Activated CD4-positive, CD25-positive, alpha-beta regulatory T cell treated with anti-CD3 and anti-CD28 coated beads, Interleukin-2, amount 50 U/mL, for 72 hours (primary cell): ENCODE data around the gene TARBP2.
"Not testable (repeated sequence)": the region's sequence is repeated elsewhere in the genome, so short reads cannot be mapped to it uniquely, and the experiment has no call there.

ENCODE experiments used
- DNase-seq: peaks from one replicate; pipeline ENCODE4 v3.0.0; 2021

TARBP2 gene

GRCh38 chr12:53476769-53477209, 24.3 kb upstream of the TARBP2 start:
- no peak for DNase-seq

DNA sequence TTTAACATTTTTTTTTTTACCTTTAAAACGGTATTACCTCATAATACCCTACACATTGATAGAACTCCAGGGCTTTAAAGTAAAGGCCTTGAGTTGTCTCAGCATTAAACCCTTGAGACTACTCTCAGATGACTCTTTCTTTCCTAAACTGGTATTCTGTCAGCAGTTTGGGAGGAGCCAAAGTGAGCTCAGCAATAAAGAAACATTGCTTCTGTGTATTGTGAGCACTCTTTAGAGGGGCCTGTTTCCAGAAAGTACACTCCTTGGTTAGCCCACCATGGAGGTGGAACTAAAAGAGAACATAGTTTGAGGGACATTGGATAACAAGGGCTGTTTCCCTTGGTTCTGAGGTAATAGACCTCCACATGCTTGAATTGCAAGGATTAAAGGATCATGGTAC, 22.2 kb upstream of the TARBP2 start:
- DNase-seq: no peak

DNA sequence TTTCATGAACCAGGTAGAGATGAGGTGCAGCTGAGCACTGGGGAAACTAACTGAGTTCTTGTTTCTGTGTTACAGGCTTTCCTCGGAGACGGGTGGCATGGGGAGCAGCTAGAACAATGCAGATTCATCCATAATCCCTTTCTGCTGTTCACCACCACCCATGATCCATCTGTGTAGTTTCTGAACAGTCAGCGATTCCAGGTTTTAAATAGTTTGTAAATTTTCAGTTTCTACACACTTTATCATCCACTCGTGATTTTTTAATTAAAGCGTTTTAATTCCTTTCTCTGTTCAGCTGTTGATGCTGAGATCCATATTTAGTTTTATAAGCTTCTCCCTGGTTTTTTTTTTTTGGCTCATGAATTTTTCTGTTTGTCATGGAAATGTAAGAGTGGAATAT, 21.8 kb upstream of the TARBP2 start:
- no peak for DNase-seq

- no peak for DNase-seq
These were observed 20.3 kb upstream of the TARBP2 start for GRCh38 chr12:53480491-53481442.

DNA sequence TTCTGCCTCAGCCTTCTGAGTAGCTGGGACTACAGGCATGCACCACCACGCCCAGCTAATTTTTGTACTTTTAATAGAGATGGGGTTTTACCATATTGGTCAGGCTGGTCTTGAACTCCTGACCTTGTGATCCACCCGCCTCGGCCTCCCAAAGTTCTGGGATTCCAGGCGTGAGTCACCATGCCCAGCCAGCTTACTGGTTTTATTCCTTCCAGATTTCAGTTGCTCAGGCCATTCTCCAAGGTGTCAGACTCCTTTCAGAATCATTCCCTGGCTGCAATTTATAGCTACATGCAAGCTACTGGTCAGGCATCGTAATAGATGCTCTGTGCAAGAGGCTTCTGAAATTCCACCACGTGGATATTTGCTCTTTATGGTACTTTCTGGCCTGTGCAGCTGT, 19.6 kb upstream of the TARBP2 start:
- not testable (repeated sequence) for DNase-seq

- no peak for DNase-seq
These were observed 19.0 kb upstream of the TARBP2 start for GRCh38 chr12:53481939-53482586.

DNA sequence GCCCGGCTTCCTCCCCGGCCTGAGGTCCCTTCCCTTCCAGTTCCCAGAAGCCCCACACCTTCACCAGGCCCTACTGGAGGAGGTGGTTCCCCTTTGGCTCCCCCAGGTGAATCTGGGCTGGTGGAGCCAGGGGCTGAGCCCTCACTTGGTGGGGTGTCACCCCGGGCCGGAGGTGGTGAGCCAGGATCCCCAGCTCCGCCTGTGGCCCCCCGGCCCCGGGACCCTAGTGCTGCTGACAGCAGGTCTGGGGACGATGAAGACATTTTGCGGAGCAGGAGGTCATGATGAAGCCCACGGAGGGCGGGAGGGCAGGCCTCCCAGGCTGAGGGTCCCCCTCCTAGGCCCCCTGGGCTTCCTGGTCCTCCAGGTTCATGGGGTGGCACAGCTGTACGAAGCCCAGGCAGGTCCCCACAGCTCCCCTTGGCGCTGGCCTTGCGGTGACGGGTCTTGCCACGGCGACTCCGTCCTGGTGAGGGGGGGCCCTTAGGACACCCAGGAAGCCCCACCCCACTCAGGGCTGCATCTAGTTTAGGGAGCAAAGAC, 18.4 kb upstream of the TARBP2 start:
- DNase-seq: no peak

GRCh38 chr12:53483225-53483978, 17.7 kb upstream of the TARBP2 start:
- no peak for DNase-seq

GRCh38 chr12:53483979-53484377, 17.1 kb upstream of the TARBP2 start:
- no peak for DNase-seq

- DNase-seq: no peak
These were observed 16.2 kb upstream of the TARBP2 start for GRCh38 chr12:53484686-53485575.

DNA sequence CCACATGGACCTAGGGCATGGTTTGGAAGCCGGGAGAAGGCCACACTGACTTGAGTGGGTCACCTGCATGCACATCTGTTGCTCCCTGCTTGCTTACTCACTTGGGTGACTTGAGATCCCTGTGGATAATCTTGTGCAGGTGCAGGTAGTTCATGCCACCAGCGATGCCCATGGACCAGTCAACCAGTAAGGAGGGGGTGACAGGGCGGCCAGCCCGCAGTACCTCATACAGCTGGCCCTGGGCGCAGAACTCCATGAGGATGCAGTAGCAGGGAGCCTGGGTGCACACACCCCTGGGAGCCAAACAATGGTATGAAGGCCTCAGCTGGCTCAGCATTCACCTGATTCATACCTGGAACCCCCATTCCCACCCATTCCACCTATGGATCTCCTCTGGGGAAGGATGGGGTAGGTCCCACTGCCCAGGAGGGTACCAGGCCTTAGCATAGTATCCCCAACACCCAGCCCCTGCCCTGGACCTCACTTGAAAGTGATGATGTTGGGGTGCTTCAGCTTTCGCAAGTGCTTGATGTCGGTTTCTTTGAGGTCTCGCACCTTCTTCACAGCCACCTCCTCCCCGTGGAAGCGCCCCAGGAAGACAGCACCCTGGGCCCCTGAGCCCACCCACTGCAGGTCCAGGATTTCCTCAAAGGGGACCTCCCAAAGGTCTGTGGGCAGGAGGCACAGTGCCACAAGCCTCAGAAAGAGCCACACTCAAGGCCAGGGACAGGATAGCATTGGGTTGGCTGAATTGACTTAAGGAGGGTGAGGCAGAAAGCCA, 14.9 kb upstream of the TARBP2 start:
- DNase-seq: no peak

GRCh38 chr12:53486736-53487487, 14.2 kb upstream of the TARBP2 start:
- no peak for DNase-seq

- DNase-seq: no peak
These were observed 11.7 kb upstream of the TARBP2 start for GRCh38 chr12:53489242-53489864.

DNA sequence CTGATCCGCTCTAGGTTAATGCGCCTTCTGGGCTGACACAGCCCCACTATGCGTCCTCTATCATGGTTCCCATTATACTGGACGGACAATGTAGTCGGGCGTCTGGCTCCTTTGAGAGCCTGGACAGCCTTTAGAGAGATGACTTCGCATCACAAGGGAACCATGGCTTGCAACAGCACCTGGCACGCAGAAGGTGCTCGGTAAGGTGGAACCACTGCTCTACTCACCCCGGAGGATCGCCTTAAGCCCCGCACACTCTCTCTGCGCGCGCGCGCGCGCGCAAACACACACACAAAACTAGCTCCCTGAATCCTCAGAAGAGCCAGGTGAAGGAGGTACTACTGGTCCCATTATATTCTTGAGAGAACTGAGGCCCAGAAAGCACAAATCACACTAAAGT, 8.9 kb upstream of the TARBP2 start:
- no peak for DNase-seq

DNA sequence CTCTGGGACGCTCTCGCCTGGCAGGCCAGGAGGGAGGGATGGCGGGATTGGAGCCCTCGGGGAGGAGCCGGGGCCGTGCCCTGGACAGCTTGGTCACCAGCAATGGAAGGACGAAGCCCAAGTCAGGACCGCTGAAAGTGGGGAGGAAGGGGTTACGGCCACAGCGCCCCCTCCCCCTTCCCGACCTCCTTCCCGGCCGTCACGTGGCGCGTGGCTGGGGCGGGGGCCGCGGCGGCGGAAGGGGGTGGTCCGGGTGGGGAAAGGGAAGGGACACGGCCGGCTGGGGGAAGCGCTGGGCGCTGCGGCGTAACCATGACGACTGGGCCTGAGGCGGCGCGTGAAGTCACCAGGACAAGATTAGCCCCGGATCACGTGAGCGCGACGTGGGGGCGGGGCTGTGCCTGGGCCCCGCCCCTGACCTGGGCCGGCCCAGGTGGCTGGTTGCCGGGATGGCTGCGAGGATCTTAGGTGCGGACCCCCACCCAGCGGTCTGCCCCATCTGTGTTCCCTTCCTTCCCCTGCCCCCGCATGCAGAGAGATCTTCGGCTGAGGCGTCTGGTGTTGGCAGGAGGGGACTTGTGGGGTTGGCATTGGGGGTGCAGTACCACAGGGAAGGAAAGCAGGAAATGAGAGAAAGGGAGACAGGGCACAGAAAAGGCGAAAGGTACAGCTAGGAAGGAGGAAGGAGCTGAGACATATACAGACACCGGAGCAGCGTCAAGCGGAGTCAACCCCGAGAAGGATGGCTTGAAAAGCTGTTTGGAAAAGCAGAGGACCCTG, 8.1 kb upstream of the TARBP2 start:
- peak; percentile 88 for DNase-seq

DNA sequence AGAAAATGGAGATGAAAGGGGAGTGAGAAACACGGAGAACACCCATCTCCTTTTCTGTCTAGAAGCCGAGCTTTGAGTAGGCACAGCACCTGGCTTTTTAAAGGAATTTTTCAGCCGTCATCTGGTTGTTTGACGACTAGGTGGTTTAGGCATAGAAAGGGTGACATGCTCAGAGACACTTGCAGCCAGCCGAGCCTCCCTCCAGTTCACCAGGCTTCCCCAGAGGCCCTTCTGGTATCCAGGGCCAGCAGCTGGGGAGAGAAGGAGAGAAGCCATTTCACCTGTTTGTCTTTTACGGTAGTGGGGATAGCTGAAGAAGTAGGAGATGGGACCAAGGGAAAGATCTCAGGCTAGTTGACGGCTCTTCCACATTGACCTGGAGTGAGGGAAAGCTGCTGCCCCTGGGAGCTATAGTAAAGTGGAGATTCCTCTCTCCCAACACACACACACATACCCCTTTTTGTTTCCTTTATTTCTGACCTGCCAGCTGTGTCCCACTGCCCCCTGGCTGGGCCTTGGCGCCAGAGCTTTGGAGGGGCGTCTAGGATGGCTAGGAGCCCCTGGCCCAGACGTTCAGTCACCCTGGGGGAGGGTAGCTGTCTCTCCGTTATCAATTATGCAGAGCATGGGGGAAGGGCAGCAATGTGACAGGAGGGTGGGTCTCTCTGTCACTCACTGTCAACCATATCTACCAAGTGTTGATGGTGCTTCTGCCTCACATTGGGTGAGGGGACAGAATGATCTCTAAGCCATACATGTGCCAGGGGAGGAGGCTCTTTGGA, 7.3 kb upstream of the TARBP2 start:
- no peak for DNase-seq

- no peak for DNase-seq
These were observed 5.0 kb upstream of the TARBP2 start for GRCh38 chr12:53495903-53496751.

- no peak for DNase-seq
These were observed 4.4 kb upstream of the TARBP2 start for GRCh38 chr12:53496752-53497032.
